ENCODE results near the gene PPHLN1. TPM values are rescaled to one million over a fixed set of nuclear protein-coding genes. Genes with fewer than 3 reads are reported as not detected.

Gene PPHLN1
- total and polyA plus RNA-seq, 2 of the 8 experiments (the other 6 are each of a cell fraction or from before 2014, with no cell fraction given), result 34.3 to 71.6 TPM

DNA sequence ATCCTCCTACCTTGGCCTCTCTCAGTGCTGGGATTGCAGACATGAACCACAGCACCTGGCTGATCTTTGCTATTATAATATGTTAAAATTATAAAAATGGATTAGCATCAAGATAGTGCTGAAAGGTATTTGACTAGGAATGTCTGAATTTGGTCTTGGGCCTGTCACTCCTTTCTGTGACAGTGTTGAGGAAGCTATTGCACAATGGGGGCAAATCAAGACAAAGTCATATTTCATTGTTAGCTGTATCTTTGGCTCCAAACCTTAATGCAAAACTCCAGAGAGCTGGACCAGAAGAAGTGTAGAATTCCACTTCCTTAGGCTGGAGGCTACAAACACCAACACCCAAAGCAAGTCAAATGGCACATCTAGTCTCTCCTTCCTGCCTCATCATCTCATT, 42.2 kb upstream of the PPHLN1 start:
- Histone ChIP-seq H3K18ac (ENCODE audit: extremely low read depth, low read length) (no peak overlapping the region), H3K4me2 (ENCODE audit: insufficient read depth in 1 of 2, low read depth in 2 of 2, low read length in 2 of 2) (no peak overlapping the region), H3K4me1 (replicated peaks in 1 of 4; ENCODE audit: control insufficient read depth in 3 of 4, insufficient read depth in 4 of 4, low read length in 3 of 4) (no peaks in the 10 kb centered on the region)

More for the DNA sequence above, 42.2 kb upstream of the PPHLN1 start:
- H3K14ac ChIP-seq (ENCODE audit: insufficient read length), result no peak overlapping the region
- no peak overlapping the region for H2AFZ ChIP-seq (ENCODE audit: low read length)
- no peak overlapping the region for H2BK120ac ChIP-seq (replicated peaks; ENCODE audit: low read depth, low read length)
- H3K79me2 ChIP-seq (ENCODE audit: control insufficient read depth in 1 of 2, insufficient read depth in 2 of 2, low read length in 2 of 2), result no peaks in the 10 kb centered on the region
- no peak overlapping the region for H3K4me3 ChIP-seq (ENCODE audit: extremely low read depth in 1 of 4, insufficient read depth in 2 of 4, low read depth in 3 of 4, low read length in 4 of 4)
- no peak overlapping the region for H3K23ac ChIP-seq (ENCODE audit: insufficient read length)
- H2AK5ac ChIP-seq (ENCODE audit: low read depth, low read length), result no peak overlapping the region
- no peaks in the 10 kb centered on the region for H3K23me2 ChIP-seq (ENCODE audit: low read depth, low read length)
- H2BK12ac ChIP-seq (ENCODE audit: low read depth, low read length), result no peak overlapping the region
- no peak overlapping the region for H4K91ac ChIP-seq (replicated peaks; ENCODE audit: insufficient read length, low read length)
- TF ChIP-seq CHD2 (IDR thresholded peaks at IDR 0.05; ENCODE audit: low read length) (no peak), CEBPB (IDR thresholded peaks at IDR 0.05; ENCODE audit: low read depth, low read length) (peak; percentile 18; the same call in 1 of the 2 replicates)
- H3K79me1 ChIP-seq (ENCODE audit: low read depth, low read length), result no peaks in the 10 kb centered on the region
- H3K56ac ChIP-seq (replicated peaks; ENCODE audit: insufficient read length, low read depth, low read length), result no peak overlapping the region
- no peaks in the 10 kb centered on the region for H4K20me1 ChIP-seq (replicated peaks in 1 of 2; ENCODE audit: control insufficient read depth in 1 of 2, insufficient read depth in 2 of 2, low read length in 2 of 2)
- no peaks in the 10 kb centered on the region for H3K36me3 ChIP-seq (ENCODE audit: control insufficient read depth in 2 of 4, insufficient read depth in 4 of 4, low read length in 3 of 4)
- H3K4ac ChIP-seq (replicated peaks; ENCODE audit: insufficient read length, low read depth, low read length), result no peak overlapping the region
- DNase-seq (ENCODE audit: low read depth in 1 of 2, low spot score in 2 of 2) (no peak), FAIRE-seq (no peak)
- H4K5ac ChIP-seq (ENCODE audit: insufficient read length, low read depth, low read length), result no peak overlapping the region
- ChIA-PET CTCF (ENCODE audit: partially characterized antibody) (interaction anchor here (2.4 kb wide), 1 partner anchor 13 kb away, joined by 8 read pairs; no protein-coding TSS in a partner anchor), POLR2A (ENCODE audit: partially characterized antibody) (interaction anchor here (0.8 kb wide), 1 partner anchor 177 kb away, joined by 3 read pairs; no protein-coding TSS in a partner anchor)
- no peak overlapping the region for H3K27ac ChIP-seq (ENCODE audit: low read depth, low read length)
- no peaks in the 10 kb centered on the region for H3K27me3 ChIP-seq (replicated peaks in 1 of 4; ENCODE audit: control insufficient read depth in 3 of 4, extremely low read depth in 1 of 4, insufficient read depth in 3 of 4, low read length in 3 of 4)
- H2BK15ac ChIP-seq (ENCODE audit: low read length), result no peak overlapping the region
- no peak overlapping the region for H4K8ac ChIP-seq (ENCODE audit: extremely low read depth, insufficient read depth, low read length)
- no peaks in the 10 kb centered on the region for H3K9me3 ChIP-seq (ENCODE audit: insufficient read depth in 2 of 2, low read depth in 1 of 2, low read length in 1 of 2)
- H2BK5ac ChIP-seq (ENCODE audit: low read depth, low read length), result no peak overlapping the region
- no peak overlapping the region for H3K9ac ChIP-seq (replicated peaks in 1 of 4; ENCODE audit: extremely low read depth in 1 of 4, low read depth in 3 of 4, low read length in 3 of 4)
- H2BK20ac ChIP-seq (ENCODE audit: low read length), result no peak overlapping the region

Data from H1 (cell line).